ENCODE measurements around the gene ZMYND8.
A peak's percentile ranks its signal among the peaks of the same experiment; 100 is the strongest.
"Not testable (repeated sequence)": the region's sequence is repeated elsewhere in the genome, so short reads cannot be mapped to it uniquely, and the experiment has no call there.

Gene ZMYND8

DNA sequence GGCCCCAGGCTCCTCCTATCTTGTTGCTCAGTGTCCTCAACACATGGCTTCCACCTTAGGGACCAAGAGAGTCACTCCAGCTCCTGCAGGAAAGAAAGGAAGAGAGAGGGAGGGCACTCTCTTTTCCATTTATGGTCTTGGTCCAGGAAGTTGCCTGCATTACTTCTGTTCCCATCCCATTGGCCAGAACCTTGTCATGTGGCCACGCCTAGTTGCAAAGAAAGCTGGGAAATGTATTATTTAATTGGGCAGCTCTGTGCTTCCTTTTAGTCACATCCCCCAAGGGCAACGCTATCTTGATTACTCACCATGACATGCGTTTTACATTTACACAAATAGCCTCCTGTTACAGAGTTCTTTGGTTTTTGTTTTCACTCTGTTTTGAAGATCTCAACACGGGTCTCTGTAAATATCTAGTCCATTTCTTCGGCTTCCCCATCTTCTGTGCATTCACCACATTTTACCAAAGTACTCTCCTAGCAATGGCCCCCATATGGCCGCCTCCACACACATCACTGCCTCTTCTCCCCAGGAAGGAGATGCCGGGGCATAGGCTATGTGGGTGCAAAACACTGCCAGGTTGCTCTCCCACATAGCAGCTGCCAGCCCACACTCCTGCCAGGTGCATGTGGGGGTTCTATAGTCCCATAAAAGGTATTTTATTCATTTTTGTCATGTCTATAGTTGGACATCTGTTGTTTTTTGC is 35.7 kb upstream of the ZMYND8 start:
- TF ChIP-seq, protein P1, sequence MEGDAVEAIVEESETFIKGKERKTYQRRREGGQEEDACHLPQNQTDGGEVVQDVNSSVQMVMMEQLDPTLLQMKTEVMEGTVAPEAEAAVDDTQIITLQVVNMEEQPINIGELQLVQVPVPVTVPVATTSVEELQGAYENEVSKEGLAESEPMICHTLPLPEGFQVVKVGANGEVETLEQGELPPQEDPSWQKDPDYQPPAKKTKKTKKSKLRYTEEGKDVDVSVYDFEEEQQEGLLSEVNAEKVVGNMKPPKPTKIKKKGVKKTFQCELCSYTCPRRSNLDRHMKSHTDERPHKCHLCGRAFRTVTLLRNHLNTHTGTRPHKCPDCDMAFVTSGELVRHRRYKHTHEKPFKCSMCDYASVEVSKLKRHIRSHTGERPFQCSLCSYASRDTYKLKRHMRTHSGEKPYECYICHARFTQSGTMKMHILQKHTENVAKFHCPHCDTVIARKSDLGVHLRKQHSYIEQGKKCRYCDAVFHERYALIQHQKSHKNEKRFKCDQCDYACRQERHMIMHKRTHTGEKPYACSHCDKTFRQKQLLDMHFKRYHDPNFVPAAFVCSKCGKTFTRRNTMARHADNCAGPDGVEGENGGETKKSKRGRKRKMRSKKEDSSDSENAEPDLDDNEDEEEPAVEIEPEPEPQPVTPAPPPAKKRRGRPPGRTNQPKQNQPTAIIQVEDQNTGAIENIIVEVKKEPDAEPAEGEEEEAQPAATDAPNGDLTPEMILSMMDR (IDR thresholded peaks at IDR 0.05; ENCODE audit: extremely low read depth, missing control alignments) = no peak
- peak; percentile 35 for DNase-seq (ENCODE audit: low spot score)

DNA sequence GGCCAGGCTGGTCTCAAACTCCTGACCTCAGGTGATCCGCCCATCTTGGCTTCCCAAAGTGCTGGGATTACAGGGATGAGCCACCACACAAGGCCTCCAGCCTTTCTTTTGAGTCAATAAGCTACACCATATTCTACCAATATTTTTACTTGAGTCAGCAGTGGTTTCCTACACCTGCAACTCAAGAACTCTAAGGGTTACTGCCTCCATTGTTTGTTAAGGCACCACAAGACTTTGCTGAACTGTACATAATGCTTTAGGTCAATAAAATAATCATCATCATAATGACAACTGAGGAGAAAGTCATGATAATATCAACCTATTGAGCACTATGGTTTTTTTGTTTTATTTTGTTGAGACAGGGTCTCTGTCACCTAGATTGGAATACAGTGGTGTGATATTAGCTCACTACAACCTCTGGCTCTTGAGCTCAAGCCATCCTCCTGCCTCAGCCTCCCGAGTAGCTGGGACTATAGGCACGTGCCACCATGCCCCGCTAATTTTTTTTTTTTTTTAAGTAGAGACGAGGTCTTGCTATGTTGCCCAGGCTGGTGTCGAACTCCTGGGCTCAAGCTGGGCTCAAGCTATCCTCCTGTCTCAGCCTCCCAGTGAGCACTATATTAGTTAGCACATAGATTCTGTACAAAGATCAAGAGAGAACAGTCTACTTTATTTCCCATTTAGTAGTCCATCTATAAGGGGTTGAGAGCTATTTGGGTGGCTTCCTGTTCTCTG is 34.9 kb upstream of the ZMYND8 start:
- TF ChIP-seq, protein P1 (IDR thresholded peaks at IDR 0.05; ENCODE audit: extremely low read depth, missing control alignments) = no peak
- no peak for DNase-seq (ENCODE audit: low spot score)

DNA sequence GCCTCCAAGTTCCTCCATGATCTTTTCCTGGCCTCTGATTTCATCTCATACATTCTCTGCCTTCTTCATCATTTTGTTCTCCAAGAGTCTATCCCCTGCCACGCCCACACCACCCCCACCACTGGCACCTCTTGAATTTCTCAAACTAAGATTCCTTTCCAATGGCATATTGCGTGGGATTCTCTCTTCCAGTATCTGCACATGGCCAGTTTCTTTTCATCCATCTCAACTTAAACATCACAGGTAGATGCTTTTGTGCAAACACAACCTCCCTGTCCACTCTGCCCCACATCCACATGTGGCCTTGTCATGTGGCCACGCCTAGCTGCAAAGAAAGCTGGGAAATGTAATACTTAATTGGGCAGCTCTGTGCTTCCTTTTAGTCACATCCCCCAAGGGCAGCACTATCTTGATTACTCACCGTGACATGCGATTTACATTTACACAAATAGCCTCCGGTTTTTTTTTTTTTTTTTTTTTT is 33.4 kb upstream of the ZMYND8 start:
- TF ChIP-seq, protein P1 (IDR thresholded peaks at IDR 0.05; ENCODE audit: extremely low read depth, missing control alignments) = no peak
- peak; percentile 34 for DNase-seq (ENCODE audit: low spot score)

DNA sequence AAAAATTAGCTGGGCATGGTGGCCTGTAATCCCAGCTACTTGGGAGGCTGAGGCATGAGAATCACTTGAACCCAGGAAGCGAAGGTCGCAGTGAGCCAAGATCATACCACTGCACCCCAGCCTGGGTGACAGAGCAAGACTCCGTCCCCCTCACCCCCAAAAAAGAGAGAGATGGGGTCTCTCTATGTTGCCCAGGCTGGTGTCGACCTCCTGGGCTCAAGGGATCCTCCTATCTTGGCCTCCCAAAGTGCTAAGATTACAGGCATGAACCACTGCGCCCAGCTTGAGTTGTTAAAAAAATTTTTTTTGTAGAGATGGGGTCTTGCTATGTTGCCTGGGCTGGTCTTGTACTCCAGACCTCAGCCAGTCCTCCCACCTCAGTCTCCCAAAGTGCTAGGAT is 29.5 kb upstream of the ZMYND8 start:
- not testable (repeated sequence) for DNase-seq (ENCODE audit: low spot score)

DNA sequence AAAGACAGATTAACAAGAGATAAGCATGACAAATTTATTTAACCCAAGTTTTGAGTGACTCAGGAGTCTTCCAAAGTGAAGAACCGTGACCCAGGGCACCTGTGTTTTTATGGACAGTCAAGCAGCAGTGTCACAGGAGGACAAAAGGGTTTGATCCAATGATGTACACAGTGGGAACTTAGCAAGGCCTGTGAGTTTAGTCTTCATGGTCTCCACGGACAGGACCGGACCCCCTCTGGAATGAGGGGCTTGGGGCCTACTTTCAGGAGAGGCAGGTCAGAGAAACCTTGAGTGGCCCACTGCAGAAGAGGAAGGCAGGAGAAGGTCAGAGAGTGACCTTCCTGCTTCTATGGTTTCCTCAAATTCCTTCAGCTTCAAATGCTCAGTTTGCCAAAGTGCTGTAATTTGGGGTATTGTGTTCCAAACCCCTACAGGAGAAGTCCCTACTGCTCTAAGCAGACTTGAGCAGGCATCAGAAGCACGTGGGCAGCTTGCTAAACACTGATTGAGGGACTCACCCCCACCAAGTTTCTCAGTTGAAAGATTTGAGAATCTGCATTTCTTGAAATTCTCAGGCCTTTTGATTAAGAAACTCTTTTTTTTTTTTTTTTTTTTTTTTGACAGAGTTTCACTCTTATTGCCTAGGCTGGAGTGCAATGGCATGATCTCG is 26.4 kb upstream of the ZMYND8 start:
- DNase-seq (ENCODE audit: low spot score) = no peak
- TF ChIP-seq, protein P1 (IDR thresholded peaks at IDR 0.05; ENCODE audit: extremely low read depth, missing control alignments) = no peak

DNA sequence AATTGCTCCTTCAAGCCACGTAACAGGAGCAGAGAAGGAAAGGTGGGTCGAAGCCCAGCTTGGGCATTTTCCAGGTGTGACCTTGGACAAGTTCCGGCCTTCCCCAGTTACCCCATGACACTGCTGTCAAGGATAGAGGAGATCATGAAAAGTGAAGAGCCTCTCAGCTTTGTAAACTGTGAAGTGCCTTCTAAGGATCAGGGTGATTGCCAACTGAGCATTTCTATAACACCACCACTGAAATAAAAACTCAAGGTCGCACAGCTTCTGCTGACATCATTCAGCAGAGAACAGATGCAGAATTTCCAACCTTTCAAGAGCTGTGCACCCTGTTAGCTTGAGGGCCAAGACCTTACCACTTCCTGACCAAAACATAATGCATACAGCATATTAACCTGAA is 24.0 kb upstream of the ZMYND8 start:
- TF ChIP-seq, protein P1 (IDR thresholded peaks at IDR 0.05; ENCODE audit: extremely low read depth, missing control alignments) = no peak
- DNase-seq (ENCODE audit: low spot score) = no peak

DNA sequence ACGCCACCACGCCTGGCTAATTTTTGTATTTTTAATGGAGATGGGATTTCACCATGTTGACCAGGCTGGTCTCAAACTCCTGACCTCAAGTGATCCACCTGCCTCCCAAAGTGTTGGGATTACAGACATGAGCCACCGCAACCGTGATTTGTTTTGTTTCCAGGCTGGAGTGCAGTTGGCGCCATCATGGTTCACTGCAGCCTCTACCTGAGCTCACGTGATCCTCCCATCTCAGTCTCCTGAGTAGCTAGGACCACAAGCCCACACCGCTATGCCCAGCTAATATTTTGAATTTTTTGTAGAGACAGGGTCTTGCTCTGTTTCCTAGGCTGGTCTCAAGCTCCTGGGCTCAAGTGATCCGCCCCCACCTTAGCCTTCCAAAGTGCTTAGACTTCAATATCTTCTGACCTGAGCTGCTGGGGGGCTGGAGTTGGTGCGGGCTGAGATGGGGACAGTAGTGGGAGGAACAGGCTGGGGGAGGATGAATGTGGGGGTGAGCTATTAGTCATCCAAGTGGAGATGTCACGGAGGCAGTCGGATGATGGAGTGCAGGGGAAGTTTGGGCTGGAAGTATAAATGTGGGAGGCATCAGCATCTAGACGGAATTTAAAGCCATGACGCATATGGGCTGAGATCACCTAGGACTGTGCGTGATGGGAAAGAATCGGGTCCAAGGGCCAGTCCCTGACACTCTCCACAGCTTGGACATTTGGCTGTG is 23.1 kb upstream of the ZMYND8 start:
- TF ChIP-seq, protein P1 (IDR thresholded peaks at IDR 0.05; ENCODE audit: extremely low read depth, missing control alignments) = no peak

More for the DNA sequence above, 23.1 kb upstream of the ZMYND8 start:
- no peak for DNase-seq (ENCODE audit: low spot score)

All from GM20000 (cell line).